Fibroblast of pulmonary artery (primary cell): ENCODE results near the gene APBB2.

Source experiments
- DNase-seq: peaks from one replicate; pipeline ENCODE4 v3.0.0-alpha.2; 2010; ENCODE audit warnings: low read depth
- H3K4me3 ChIP-seq: replicated peaks from 2 replicates; pipeline ENCODE4 v1.5.1; 2011; ENCODE audit warnings: low read depth, mild to moderate bottlenecking, control low read depth, low read length, moderate library complexity
- CTCF ChIP-seq: IDR thresholded peaks from 2 replicates; pipeline ENCODE4 v1.5.1; 2011; ENCODE audit warnings: mild to moderate bottlenecking, control low read depth, low read length, inconsistent platforms; ENCODE audit errors: missing control alignments

APBB2 gene

GRCh38 chr4:40812856-40813255, 401.5 kb downstream of the APBB2 start:
- TF ChIP-seq CTCF, result no peak
- H3K4me3 ChIP-seq, result no peak overlapping the region
- no peak for DNase-seq

- H3K4me3 ChIP-seq, result no peak overlapping the region
- TF ChIP-seq CTCF, result no peak
- peak; percentile 58 for DNase-seq
Observed at GRCh38 chr4:40812386-40812785, 402.0 kb downstream of the APBB2 start.

GRCh38 chr4:40811956-40812355, 402.4 kb downstream of the APBB2 start:
- DNase-seq, result peak; percentile 33
- no peak for TF ChIP-seq CTCF
- H3K4me3 ChIP-seq, result no peak overlapping the region

- TF ChIP-seq CTCF, result no peak
- no peak for DNase-seq
- no peak overlapping the region for H3K4me3 ChIP-seq
Observed at GRCh38 chr4:40808926-40809457, 405.4 kb downstream of the APBB2 start.

- DNase-seq, result no peak
- TF ChIP-seq CTCF, result no peak
Observed at GRCh38 chr4:40804598-40804997, 409.7 kb downstream of the APBB2 start.

GRCh38 chr4:40800064-40800463, 414.3 kb downstream of the APBB2 start:
- TF ChIP-seq CTCF, result no peak

More at GRCh38 chr4:40804598-40804997, 409.7 kb downstream of the APBB2 start:
- H3K4me3 ChIP-seq, result no peak overlapping the region

GRCh38 chr4:40789771-40790170, 424.6 kb downstream of the APBB2 start:
- no peak for TF ChIP-seq CTCF
- no peak overlapping the region for H3K4me3 ChIP-seq
- no peak for DNase-seq

More at GRCh38 chr4:40800064-40800463, 414.3 kb downstream of the APBB2 start:
- no peak overlapping the region for H3K4me3 ChIP-seq
- DNase-seq, result no peak
